ENCODE data around the gene ARF1. TPM values are rescaled to one million over a fixed set of nuclear protein-coding genes. Genes with fewer than 3 reads are reported as not detected.

Gene ARF1
- total and polyA plus RNA-seq, 10 of the 15 experiments (the other 5 are each of a cell fraction or from before 2014, with no cell fraction given) = 48.4 to 508 (median 283) TPM

DNA sequence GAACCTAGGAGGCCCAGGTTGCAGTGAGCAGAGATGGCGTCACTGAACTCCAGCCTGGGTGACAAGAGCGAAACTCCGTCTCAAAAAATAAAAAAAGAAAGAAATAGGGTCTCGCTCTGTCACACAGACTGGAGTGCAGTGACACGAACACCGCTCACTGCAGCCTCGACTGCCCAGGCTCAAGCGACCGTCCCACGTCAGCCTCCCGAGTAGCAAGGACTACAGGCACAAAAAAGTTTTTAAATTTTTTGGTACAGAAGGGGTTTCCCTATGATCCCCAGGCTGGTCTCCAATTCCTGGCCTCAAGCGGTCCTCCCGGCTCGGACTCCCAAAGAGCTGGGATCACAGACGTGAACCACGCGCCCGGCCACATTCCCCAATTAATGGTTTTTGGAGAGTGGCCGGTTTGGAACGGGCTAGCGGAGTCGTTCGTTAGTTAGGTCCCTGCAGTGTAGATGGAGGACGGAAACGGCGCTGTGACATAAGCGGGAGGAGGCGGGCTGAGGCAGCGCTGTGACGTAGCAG, 57.0 kb downstream of the ARF1 start (continued):
- TF ChIP-seq, protein P1, sequence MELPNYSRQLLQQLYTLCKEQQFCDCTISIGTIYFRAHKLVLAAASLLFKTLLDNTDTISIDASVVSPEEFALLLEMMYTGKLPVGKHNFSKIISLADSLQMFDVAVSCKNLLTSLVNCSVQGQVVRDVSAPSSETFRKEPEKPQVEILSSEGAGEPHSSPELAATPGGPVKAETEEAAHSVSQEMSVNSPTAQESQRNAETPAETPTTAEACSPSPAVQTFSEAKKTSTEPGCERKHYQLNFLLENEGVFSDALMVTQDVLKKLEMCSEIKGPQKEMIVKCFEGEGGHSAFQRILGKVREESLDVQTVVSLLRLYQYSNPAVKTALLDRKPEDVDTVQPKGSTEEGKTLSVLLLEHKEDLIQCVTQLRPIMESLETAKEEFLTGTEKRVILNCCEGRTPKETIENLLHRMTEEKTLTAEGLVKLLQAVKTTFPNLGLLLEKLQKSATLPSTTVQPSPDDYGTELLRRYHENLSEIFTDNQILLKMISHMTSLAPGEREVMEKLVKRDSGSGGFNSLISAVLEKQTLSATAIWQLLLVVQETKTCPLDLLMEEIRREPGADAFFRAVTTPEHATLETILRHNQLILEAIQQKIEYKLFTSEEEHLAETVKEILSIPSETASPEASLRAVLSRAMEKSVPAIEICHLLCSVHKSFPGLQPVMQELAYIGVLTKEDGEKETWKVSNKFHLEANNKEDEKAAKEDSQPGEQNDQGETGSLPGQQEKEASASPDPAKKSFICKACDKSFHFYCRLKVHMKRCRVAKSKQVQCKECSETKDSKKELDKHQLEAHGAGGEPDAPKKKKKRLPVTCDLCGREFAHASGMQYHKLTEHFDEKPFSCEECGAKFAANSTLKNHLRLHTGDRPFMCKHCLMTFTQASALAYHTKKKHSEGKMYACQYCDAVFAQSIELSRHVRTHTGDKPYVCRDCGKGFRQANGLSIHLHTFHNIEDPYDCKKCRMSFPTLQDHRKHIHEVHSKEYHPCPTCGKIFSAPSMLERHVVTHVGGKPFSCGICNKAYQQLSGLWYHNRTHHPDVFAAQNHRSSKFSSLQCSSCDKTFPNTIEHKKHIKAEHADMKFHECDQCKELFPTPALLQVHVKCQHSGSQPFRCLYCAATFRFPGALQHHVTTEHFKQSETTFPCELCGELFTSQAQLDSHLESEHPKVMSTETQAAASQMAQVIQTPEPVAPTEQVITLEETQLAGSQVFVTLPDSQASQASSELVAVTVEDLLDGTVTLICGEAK (IDR thresholded peaks at IDR 0.05; ENCODE audit: borderline replicate concordance) = peak; percentile 70; the same call in 1 of the 2 replicates

DNA sequence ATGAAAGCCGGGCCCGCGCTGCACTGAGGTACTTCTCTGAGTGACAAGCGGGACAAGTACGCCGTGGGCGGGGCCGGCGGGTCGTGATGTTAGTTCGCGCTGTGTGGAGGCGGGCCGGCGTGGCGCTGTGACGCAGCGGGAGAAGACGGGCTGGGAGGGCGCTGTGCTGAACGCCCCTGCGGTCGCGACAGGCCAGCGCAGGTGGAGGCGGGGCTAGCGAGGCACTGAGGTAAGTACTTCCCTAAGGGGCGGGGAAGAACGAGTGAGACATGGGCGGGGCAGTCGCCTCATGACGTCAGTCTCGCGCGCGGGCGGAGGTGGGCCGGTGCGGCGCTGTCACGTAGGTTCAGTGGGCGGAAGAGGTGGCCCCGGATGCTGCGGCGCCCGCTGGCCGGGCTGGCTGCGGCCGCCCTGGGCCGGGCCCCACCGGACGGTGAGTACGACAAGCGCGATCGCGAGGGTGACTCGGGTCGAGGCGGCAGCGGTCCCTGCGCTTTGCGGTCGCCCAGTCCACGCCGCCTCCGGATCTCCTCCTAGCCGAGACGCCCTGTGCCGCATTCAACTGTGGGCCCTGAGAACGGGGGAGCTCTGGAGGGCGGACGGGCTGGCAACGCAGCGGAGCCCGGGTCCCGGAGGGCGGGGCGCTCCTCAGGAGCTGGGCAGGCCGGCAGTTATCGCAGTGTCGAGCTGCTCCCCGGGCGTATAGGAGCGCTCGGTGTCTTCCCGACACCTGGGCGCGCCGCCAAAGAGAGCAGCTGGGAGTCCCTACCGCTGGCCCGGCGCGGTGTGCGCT, 57.6 kb downstream of the ARF1 start, which contains the start of gene GUK1:
TSS of gene GUK1 (plus strand) at position 349 of the 793 bp plus-strand sequence. CDS start at position 373, 24 bp downstream.
- ChIA-PET RAD21 (ENCODE audit: unreplicated experiment) (interaction anchor here (1.2 to 1.4 kb wide), 2 partner anchors 25 to 27 kb away, joined by 5 to 8 read pairs; partner anchors contain the start of gene IBA57), CTCF (interaction anchor here (1.0 to 6.1 kb wide), 3 partner anchors 10 to 140 kb away, joined by 3 to 54 read pairs (median 12); partner anchors contain the start of gene IBA57), SMC1A (ENCODE audit: uncharacterized antibody, unreplicated experiment) (interaction anchor here (1.1 to 2.4 kb wide), 2 partner anchors 25 to 26 kb away, joined by 3 to 9 read pairs; no protein-coding TSS in a partner anchor), POLR2A (interaction anchor here (0.6 to 5.6 kb wide), 6 partner anchors 22 to 58 kb away, joined by 3 to 43 read pairs (median 3); partner anchors contain the start of genes ARF1 and IBA57)
- Histone ChIP-seq H3K9me3 (replicated peaks; ENCODE audit: control insufficient read depth, insufficient read depth, low read length) (no peaks in the 10 kb centered on the region), H3K27me3 (replicated peaks in 1 of 2; ENCODE audit: control insufficient read depth in 2 of 2, insufficient read depth in 2 of 2, low read length in 1 of 2) (no peaks in the 10 kb centered on the region), H3K36me3 (ENCODE audit: control insufficient read depth in 2 of 2, insufficient read depth in 2 of 2, low read length in 1 of 2) (peaks cover 2 to 8% of the 10 kb centered on the region in 2 experiments; a peak in 3 of 4 replicates), H2AFZ (ENCODE audit: control insufficient read depth, low read depth, low read length) (peak within 1 kb of the TSS; percentile 92), H3K4me2 (ENCODE audit: control insufficient read depth, insufficient read depth) (peak within 1 kb of the TSS; percentile 86), H3K27ac (ENCODE audit: control insufficient read depth, insufficient read depth) (peak within 1 kb of the TSS; percentile 96), H3K4me1 (ENCODE audit: control insufficient read depth, insufficient read depth, low read length) (peaks cover 17% of the 10 kb centered on the region), H3K4me3 (peak within 1 kb of the TSS; percentile 88), H4K20me1 (ENCODE audit: control insufficient read depth, insufficient read depth) (0 out of 2 replicates have a peak, but pooled peaks cover 3% of the 10 kb centered on the region), H3K79me2 (ENCODE audit: control insufficient read depth, insufficient read depth, low read length) (peaks cover 47% of the 10 kb centered on the region), H3K9ac (ENCODE audit: control insufficient read depth, insufficient read depth, low read length) (peak within 1 kb of the TSS; percentile 95)
- in situ Hi-C loops (cut with MboI) = loop anchor here (5.0 kb wide), 1 partner anchor 32 kb away; no protein-coding TSS in a partner anchor
- intact Hi-C loops (cut with micrococcal nuclease; ENCODE audit: unreplicated experiment) = loop anchor here (1.0 to 2.0 kb wide), 3 partner anchors 25 to 57 kb away; partner anchors contain the start of genes ARF1, IBA57 and MRPL55
- FAIRE-seq (no peak), ATAC-seq (peak; percentile 88), DNase-seq (ENCODE audit: low read depth, low spot score) (peak; percentile 98)
- BruUV-seq (replicated peaks) = TSS peak; percentile 74
- WGBS (ENCODE audit: insufficient coverage, insufficient replicate concordance, low lambda C conversion rate, missing lambda C conversion rate) = under 1% methylated on average over 90 of the region's 95 CpGs
- 0 out of 2 replicates have a peak, but pooled peaks have one; percentile 6 for TF ChIP-seq PAX5 (IDR thresholded peaks at IDR 0.05; ENCODE audit: borderline replicate concordance, low read depth, low read length)
- TF ChIP-seq RAD51 (IDR thresholded peaks at IDR 0.05) = no peak
- TF ChIP-seq SMAD5 (IDR thresholded peaks at IDR 0.05; ENCODE audit: low read depth) = no peak
- no peak; a peak in 1 of 4 replicates for TF ChIP-seq IKZF2 (IDR thresholded peaks at IDR 0.05)
- TF ChIP-seq, protein P2, sequence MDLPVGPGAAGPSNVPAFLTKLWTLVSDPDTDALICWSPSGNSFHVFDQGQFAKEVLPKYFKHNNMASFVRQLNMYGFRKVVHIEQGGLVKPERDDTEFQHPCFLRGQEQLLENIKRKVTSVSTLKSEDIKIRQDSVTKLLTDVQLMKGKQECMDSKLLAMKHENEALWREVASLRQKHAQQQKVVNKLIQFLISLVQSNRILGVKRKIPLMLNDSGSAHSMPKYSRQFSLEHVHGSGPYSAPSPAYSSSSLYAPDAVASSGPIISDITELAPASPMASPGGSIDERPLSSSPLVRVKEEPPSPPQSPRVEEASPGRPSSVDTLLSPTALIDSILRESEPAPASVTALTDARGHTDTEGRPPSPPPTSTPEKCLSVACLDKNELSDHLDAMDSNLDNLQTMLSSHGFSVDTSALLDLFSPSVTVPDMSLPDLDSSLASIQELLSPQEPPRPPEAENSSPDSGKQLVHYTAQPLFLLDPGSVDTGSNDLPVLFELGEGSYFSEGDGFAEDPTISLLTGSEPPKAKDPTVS (IDR thresholded peaks at IDR 0.05; ENCODE audit: low read depth, low read length) = no peak
- TF ChIP-seq RELA (IDR thresholded peaks at IDR 0.05; ENCODE audit: borderline replicate concordance, partially characterized antibody) = no peak
- TF ChIP-seq IKZF1 (conservative IDR thresholded peaks at IDR 0.05) = peak; percentile 55
- TF ChIP-seq JUNB (IDR thresholded peaks at IDR 0.05) = no peak
- TF ChIP-seq HDAC2 (IDR thresholded peaks at IDR 0.05) = no peak
- no peak for TF ChIP-seq ZNF384 (IDR thresholded peaks at IDR 0.05; ENCODE audit: borderline replicate concordance, low read depth, low read length)

Data from GM12878 (cell line).